HPDE6-E6E7 (cell line): Measurements from ENCODE around the gene PAM16.

ENCODE experiments used
- DNase-seq: peaks from one replicate; pipeline ENCODE4 v3.0.0; 2011; ENCODE audit warnings: missing footprints; ENCODE audit errors: extremely low spot score

Gene PAM16

DNA sequence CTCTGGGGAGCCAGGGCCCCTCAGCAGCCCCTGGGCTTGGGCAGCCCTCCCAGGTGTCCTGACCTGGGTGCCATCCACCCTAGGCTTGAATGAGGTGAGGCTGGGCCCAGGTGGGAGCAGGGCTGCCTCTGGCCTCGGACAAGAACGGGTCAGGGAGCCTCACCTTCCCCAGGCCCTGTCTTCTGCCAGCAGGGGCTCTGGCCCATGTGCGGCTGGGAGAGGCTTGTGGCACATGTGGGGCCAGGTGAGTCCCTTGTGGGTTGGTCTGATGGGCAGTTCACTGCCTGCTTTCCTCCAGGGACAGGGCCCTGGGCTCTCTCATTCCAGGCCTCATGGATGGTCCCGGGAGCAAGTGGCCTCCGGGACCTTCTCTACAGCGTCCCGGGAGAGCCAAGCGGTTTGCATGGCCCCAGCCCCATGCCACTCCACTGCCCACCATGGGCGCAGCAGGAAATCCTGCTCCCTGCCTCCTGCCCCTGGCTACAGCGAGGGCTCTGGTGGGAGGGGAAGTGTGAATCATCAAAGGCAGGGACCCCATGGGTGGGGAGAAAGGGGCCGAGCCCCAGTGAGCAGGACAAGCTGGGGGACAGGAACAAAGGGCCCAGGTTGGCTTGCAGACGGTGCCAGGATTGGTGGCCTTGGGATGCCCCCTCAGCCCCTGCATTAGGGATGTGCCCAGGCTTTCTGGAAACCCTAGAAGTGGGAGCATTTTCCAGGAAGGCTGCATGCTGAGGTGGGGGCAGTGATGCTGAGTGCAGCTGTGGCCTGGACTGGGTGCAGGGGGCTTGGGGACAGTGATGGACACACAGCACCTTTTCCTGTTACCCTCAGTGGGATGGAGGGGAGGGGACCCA is 32.7 kb upstream of the PAM16 start:
- no peak for DNase-seq

DNA sequence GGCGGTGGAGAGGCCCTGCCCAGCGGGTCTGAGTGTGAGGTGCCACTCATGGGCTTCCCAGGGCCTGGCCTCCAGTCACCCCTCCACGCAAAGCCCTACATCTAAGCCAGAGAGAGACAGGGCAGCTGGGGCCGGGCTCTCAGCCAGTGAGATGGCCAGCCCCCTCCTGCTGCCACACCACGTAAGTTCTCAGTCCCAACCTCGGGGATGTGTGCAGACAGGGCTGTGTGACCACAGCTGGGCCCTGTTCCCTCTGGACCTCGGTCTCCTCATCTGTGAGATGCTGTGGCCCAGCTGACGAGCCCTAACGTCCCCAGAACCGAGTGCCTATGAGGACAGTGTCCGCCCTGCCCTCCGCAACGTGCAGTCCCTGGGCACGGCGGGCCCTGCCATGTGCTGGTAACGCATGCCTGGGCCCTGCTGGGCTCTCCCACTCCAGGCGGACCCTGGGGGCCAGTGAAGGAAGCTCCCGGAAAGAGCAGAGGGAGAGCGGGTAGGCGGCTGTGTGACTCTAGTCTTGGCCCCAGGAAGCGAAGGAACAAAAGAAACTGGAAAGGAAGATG is 31.8 kb upstream of the PAM16 start:
- DNase-seq, result no peak

DNA sequence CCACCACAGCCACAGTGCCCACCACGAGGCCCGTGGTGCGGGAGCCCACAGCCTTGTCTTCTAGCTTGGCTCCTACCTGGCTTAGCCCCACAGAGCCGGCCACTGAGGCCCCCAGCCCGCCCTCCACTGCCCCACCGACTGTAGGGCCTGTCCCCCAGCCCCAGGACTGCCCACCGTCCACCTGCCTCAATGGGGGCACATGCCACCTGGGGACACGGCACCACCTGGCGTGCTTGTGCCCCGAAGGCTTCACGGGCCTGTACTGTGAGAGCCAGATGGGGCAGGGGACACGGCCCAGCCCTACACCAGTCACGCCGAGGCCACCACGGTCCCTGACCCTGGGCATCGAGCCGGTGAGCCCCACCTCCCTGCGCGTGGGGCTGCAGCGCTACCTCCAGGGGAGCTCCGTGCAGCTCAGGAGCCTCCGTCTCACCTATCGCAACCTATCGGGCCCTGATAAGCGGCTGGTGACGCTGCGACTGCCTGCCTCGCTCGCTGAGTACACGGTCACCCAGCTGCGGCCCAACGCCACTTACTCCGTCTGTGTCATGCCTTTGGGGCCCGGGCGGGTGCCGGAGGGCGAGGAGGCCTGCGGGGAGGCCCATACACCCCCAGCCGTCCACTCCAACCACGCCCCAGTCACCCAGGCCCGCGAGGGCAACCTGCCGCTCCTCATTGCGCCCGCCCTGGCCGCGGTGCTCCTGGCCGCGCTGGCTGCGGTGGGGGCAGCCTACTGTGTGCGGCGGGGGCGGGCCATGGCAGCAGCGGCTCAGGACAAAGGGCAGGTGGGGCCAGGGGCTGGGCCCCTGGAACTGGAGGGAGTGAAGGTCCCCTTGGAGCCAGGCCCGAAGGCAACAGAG is 31.0 kb upstream of the PAM16 start:
- no peak for DNase-seq

DNA sequence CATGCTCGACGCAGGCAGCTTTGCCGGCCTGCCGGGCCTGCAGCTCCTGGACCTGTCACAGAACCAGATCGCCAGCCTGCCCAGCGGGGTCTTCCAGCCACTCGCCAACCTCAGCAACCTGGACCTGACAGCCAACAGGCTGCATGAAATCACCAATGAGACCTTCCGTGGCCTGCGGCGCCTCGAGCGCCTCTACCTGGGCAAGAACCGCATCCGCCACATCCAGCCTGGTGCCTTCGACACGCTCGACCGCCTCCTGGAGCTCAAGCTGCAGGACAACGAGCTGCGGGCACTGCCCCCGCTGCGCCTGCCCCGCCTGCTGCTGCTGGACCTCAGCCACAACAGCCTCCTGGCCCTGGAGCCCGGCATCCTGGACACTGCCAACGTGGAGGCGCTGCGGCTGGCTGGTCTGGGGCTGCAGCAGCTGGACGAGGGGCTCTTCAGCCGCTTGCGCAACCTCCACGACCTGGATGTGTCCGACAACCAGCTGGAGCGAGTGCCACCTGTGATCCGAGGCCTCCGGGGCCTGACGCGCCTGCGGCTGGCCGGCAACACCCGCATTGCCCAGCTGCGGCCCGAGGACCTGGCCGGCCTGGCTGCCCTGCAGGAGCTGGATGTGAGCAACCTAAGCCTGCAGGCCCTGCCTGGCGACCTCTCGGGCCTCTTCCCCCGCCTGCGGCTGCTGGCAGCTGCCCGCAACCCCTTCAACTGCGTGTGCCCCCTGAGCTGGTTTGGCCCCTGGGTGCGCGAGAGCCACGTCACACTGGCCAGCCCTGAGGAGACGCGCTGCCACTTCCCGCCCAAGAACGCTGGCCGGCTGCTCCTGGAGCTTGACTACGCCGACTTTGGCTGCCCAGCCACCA is 30.2 kb upstream of the PAM16 start:
- DNase-seq, result no peak

DNA sequence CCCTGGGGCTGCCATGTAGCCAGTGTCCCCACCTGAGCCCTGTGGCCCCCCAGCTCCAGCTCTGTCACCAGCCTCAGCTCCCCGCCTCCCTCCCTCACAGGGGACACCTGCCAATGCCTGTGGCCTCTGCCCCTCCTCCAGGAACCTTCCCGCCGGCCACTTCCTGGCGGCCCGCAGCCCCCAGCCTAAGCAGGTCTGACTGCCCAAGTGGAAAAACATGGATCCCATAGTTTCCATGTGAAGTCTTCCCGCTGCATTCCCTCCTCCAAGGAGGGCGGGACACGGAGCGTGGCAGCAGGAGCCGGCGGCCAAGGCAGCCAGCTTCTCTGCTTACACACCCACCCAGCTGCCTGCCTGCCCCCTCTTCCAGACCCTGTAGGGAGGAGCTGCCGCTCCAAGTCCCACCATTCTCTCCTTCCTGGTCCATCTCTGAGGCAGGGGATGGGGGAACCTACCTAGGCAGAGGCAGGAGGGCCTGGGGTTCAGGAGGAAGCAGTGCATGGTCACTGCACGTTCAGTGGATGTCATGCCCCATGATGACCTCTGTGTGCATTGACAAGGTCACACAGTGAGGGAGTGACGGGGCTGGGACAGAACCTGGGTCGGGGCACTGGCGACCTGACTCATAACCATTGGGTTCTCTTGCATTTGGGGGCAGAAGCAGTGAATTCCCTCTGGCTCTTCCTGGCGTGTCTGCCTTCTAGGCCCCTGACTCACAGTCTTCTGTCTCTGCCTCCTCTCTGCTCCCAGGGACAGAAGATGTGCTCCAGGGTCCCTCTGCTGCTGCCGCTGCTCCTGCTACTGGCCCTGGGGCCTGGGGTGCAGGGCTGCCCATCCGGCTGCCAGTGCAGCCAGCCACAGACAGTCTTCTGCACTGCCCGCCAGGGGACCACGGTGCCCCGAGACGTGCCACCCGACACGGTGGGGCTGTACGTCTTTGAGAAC is 29.3 kb upstream of the PAM16 start:
- DNase-seq, result no peak

DNA sequence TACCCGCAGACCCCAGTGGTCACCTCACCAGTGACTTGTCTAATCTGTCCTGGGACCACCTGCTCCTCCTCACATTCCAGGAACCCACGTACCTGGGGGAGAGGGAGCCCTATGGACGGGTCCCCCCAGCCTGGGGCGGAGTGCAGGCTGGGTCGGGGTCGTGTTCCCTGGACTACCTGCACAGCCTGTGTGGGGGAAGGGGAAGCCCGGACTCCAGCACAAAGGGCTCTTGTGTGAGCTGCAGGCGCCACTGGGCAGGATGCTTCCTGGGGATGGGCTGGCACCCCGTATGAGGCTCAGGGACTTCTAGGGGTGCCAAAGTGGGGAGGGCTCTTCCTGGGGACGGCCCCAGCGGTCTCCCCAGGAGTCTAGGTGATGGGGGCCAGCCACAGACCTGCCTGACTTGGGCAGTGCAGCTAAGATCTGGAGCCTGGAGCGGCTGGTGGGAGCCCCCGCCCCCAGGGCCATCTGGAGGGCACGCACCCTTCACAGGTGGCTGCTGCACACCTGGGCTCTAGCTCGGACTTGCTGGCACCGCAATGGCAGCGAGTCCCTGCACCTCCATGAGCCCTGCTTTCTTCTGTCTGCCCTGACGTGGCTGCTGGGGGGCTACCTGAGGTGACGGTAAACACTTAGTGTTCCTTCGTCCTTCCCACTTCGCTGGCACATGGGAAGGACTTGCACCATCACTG is 28.0 kb upstream of the PAM16 start:
- no peak for DNase-seq

DNA sequence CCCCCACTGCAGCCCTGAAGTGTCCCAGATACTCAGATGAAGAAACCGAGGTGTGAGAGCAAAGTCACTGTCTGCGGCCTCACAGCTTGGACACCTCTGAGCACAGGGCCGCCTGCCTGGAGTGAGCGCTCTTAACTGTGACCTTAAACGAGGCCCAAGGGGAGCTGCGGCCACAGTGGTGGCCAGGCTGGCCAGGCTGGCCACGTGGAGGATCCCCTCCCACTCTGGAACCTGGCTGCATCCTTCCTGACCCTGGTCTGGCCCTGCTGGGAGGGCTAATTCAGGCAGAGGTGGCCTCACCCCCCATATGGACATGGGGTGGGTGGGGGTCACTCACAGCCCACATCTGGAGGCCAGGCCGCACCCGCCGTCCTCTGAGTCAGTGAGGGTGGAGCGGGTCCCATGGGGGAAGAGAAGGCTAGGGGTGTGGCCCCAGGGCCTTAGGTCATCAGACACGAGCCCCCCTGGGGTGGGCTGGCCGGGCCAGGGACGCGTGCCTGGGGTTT is 27.1 kb upstream of the PAM16 start:
- no peak for DNase-seq

DNA sequence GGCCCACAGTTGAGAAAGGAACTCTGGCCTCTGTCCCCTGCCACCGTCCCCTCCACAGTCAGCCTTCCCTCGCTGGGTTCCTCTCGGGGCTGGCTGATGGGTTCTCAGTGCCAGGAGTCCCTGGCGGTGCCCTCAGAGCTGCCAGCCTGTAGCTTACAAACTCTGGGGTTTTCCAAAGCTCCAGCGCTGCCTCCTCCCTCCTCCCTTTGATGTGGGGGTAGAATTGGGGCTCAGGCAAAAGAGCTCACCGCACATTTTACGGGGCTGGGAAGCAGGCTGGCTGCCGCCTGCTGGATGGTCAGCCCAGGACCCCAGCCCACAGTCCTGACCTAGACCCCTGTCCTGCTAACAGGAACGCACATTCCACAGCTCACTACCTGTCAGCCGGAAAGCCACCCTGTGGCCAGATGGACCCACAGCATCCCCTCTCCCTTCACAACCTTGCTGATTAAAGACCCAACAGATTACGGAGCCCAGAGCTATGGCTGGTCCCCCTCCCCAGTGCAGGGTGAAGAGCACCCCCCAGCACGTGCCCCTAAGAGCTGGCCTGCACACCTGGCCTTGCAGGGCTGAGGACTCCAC is 26.5 kb upstream of the PAM16 start:
- no peak for DNase-seq

DNA sequence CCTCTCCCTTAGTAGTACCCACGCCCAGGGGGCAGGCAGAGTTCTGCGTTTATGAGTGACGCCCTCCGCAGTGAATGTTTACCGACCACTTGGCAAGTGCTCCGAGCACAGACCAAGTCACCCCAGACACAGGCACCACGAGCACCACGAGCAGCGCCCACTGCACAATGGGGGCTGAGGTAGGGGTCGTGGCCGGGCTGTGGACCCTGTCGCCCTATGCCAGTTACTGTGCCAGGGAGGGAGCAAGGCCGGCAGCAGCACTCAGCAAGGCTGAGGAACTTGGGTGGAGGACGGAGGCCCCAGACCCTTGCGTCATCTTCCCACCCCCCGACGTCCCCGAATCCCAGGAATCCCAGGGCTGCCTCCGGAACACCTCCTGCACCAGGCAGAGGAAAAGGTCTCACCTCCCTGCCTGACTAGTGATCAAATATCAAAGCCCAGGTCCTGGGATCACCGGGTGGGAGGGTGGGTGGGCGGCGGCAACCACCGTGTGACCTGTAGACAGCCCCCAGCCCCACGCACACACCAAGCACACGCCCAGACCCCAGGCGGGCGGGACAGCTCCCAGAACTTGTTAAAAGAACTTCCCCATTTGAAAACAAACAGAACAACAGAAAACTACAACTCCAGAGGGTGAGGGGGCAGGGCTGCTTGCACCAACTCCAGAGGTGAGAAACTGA is 25.9 kb upstream of the PAM16 start:
- no peak for DNase-seq

DNA sequence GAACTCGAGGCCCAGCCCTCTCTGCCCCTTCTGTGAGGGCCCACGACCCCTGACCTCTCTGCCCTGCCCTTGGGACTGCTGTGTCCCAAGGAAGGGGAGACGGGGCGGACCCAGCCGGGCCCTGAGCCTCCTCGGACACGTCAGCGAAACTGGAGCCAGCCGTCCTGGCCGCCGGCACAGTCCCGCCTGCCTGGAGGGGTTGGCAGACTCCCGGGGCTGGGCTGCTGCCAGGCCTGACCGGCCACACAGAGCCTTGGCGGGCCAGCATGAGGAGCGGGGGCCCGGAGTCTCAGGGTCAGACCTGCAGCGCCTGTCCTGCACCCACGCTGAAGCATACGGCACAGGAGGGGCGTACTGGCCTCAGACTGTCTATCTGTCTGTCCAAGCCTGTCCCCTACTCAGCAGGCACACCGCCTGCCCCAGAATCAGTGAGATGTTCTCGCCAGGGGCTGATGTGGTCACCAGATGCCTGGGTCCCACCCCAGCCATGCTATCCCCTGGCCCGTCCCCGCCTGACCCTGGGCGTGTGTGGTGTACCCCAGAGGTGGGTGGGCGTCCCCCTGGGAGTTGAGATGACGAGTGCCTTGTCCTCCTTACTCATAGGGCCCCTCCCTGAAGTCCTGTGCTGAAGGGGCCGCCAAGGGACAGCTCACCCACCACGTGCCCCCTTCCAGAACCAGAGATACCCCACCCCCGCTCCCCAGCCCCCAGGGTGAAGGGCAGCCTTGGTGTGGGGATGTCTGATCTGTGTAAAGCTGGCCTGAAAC is 25.2 kb upstream of the PAM16 start:
- DNase-seq, result no peak

DNA sequence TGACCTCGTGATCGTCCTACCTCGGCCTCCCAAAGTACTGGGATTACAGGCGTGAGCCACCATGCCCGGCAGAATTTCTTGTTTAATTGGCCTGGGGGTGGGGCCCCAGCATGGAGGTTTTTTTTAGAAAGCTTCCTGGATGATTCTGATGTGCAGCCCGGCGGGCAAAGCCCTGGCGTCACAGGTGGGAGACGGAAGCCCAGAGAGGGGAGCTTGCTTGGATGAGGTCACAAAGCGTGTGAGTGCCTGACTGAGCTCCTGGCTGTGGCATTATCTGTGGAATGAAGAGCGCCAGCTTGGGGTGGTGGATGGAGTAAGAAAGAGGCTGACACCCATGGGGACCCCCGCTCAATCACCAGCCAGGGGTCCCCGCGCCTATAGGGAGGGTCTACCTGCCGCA is 24.6 kb upstream of the PAM16 start:
- no peak for DNase-seq

DNA sequence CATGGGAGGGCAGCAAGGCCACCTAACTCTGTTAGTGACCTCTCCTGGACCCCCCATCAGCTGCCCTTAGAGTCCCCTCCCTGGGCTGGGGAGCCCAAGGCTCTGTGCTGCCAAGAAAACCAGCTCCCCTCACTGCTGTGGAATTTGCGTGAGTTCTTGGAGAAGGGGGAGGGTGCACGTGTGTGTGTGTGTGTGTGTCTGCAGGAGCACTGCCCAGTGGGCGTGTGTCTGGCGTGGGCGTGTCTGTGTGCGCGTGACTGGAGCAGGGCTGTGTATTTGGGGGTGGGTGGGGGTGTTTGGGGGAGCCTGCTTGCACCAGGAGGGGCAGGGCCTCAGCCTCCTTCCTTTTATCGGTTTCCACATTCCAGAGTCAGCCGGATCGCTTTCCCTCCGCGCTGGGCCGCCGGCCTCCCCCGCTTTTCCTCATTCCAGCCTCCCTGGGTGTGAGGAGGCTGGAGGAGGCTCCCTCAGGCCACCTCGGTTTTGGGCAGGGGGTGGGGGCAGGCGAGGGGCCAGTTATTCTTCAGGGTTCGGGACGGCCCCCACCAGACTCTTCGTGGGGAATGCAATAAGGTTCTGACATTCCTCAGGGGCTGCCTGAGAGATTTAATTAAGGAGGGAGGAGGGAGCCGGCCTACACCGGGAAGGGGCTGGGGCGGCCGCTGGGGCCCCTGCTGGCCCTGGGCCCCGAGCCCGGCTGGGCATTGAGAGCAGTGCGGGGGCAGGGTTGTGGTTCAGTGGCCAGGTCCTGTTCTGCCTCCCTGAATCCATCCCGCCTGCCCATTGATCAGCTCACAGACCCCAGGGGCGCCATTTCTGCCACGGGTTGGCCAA is 23.0 kb upstream of the PAM16 start:
- DNase-seq, result peak; percentile 48

DNA sequence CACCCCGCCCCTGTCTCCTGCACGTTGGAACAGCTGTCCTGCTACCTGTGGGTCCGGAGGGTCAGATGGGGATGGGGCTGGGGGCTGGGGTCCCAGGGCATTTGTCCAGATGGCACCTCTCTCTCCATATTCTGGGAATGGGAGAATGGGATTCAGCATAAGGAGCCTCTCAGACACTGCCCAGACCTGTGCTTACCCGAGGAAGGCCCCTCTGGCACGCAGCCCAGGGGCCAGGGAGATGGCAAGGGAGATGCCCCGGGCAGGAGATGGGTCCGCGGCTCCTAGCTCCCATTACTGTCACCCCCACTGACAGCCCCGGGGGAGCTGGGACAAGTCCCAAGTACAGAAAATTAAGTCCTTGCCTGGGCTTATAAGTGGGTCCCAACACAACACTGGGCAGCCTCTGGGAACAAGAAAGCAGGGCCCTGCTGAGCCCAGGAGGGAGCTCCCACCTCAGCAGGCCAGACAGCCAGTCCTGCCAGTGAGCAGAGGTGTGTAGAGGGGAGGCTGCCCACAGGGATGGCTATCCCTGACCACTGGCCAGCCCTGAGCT is 22.3 kb upstream of the PAM16 start:
- DNase-seq, result peak; percentile 39

DNA sequence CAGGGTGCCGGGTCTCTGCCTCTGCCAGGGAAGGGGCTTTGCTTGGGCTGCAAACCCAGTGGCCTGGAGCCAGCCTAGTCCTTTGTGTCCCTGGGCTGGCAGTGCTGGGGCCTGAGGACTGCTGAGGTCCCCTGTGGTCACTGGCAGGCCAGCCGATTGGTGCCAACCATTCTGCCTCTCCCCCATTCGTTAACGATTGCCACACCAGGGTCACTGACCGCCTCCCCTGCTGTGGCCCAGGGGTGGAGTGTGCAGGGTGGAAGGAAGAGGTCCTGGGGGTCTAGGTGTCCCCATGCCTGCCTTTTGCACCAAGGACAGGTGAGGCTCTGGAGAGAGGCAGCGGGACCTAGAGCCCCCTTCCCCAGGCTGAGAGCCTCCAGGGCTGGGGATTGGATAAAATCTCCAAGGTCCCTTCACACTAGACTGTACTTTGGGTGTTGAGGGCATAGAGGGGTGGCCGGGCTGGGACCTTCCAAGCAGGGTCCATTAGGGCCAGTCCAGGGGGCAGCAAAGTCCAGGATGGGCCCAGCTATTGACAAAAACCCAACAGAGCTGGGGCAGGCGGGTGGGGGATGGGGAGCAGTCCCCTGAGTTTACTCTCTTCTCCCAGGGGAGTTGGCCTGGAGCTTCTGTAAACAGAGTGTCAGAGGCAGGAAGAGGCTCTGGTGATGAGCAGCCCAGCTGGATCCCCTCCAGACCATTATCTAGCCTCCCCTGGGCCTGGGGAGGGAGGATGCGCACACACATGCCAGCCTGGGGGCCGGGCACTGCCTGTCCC is 21.6 kb upstream of the PAM16 start:
- peak; percentile 28 for DNase-seq

DNA sequence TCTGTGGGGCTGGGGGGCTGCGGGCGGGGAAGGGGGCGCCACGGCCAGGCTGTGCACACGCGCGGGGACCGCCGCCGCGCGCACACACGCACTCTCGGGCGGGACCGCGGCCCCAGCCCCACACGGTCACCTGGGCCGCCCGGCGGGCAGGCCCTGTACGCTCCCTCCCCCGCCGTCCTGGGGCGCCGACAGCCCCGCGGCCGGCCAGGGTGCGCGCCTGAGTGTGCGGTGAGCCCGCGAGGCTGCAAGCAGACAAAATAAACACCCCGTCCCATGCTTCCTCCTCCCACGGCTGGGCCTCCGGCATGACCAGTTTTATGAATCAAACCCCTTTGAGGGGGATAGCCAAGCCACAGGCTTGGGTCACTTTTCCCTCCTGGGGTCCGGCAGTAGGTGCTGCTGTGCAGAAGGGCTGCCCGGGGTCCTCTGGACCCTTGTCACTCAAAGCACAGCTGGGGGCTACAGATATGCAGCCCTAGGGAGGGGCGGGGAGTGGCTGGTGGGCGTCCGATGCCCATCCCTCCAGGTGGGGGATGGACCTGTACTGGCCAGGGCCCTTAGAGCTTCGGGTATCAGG is 21.0 kb upstream of the PAM16 start:
- no peak for DNase-seq
